NOMO-1 (cell line): ENCODE data around the gene CCNI.
A peak's percentile ranks its signal among the peaks of the same experiment; 100 is the strongest.
"Not testable (repeated sequence)": the region's sequence is repeated elsewhere in the genome, so short reads cannot be mapped to it uniquely, and the experiment has no call there.

Source experiments
- DNase-seq, 2 experiments: peaks; one replicate each; lab custom pipeline; 2025; ENCODE audit not compliant: unreplicated experiment in 2 of 2; lab: John Stamatoyannopoulos, UW

CCNI gene

DNA sequence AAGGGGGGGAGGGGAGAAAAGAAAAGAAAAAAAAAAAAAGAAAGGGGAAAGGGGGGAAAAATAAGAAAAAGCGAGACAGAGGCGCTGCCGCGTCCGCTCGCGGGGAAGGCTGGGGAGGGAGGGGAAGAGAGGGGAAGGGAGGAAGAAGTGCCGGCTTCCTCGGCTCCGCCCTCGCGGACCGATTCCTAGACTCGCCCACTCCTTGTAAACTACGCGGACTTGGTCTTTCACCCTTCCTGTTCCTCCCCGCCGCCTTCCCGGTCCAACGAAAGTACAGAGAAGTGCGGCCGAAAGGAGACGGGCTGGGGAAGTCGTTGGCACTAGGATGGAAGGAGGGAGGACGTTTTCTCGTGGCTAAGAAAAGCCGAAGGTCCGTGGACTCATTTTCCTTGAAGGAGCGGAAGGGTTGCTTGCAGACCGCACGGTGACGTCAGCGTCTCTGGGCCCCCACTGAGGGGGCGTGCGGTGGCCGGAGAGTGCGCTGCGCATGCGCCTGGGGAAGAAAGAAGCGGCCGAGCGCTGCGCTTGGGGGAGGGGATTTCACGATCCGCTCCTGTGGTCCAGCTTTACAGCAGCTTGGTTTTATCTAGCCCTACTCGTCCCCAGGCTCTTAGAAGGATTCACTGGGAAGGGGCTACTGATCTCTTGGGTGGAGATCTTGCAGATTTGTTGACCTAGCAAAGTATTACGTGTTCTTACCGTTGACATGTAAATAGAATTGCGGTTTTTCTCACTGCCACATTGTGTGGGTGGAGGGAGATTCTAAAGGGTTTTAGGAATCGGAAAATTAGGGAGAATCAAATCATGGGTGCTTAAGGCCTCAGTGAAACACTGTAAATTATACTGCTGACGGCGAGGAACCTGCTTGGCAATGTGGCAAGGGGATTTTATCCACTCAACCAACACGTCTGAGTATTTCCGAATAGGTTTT, at the start of gene CCNI:
CCNI (minus strand) TSS at position 121 of the 931 bp plus-strand sequence. CDS start 9,627 bp downstream, outside the sequence.
- DNase-seq = peak; percentile 91 to 93

DNA sequence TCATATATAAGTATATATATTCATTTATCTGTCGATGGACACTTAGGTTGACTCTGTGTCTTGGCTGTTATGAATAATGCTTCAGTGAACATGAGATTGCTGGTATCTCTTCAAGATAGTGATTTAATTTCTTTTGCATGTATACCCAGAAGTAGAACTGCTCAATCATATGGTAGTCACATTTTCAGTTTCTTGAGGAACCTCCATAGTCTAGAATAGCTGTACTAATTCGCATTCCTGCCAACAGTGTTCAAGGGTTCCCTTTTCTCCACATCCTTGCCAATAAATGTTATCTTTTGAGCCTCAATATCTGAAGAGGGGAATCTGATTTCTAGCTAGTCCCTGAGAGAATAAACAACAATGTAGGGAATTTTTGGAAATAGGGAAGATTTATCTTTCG, 48.8 kb upstream of the CCNI start:
- peak in 1 of 2 experiments; percentile 7 for DNase-seq

- peak; percentile 46 to 63 for DNase-seq
Measured at GRCh38 chr4:77123411-77123810, 47.6 kb upstream of the CCNI start.

DNA sequence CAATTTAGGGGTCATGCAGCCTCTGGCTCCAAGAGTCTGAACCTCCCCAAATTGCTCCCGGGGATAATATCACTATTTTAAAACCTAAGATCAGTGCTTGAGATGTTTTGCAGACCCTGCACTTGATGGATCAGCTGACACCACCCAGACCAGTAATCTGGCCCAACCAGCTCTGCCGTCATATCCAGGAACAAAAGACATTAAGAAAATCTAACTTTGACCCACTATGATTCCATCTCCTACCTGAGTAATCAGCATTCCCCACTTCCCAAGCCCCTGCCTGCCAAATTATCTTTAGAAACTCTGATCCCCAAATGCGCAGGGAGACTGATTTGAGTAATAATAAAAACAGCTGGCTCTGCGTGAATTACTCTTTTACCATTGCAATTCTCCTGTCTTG, 46.9 kb upstream of the CCNI start:
- DNase-seq = no peak

- no peak for DNase-seq
Measured at GRCh38 chr4:77121736-77122240, 46.0 kb upstream of the CCNI start.

- no peak for DNase-seq
Measured at GRCh38 chr4:77120886-77121508, 45.2 kb upstream of the CCNI start.

GRCh38 chr4:77117721-77118120, 41.9 kb upstream of the CCNI start:
- DNase-seq = no peak

- DNase-seq = no peak
Measured at GRCh38 chr4:77113069-77113468, 37.3 kb upstream of the CCNI start.

- DNase-seq = no peak
Measured at GRCh38 chr4:77110730-77111129, 34.9 kb upstream of the CCNI start.

DNA sequence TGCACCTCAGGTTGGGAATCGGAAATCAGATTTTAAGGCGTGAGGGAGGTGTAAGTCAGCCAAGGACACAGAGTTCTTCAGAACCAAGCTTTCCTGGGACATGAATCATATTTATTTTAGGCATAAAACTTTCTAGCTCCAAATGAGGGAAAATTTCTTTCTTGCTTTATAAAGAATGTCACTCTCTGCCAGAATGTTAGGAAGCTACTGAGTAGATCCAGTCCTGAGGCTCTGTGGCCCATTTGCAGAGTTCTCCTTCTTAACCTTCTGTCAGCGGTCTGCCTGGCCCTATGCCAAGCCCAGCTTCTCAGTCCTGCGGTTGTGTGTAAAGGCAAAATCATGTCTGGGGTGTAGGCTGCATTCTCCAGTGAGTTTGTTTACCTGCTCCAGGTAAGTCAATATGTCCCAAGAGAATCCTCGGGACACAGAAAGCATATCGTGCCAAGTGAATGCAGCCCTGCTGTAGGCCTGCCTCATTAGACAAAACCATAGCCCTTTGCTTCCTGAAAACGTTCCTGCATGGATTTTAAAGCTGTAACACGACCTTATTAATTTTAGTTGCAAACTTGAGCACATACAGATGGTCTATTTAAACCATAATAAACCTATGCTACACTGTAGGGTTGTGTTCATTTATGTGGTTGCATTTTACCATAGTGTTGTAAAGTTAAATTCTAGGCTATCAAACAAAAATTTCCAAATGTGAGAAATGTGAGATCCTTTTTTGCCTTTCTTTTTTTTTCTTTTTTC, 29.2 kb upstream of the CCNI start:
- no peak for DNase-seq

GRCh38 chr4:77104388-77104787, 28.6 kb upstream of the CCNI start:
- no peak for DNase-seq

DNA sequence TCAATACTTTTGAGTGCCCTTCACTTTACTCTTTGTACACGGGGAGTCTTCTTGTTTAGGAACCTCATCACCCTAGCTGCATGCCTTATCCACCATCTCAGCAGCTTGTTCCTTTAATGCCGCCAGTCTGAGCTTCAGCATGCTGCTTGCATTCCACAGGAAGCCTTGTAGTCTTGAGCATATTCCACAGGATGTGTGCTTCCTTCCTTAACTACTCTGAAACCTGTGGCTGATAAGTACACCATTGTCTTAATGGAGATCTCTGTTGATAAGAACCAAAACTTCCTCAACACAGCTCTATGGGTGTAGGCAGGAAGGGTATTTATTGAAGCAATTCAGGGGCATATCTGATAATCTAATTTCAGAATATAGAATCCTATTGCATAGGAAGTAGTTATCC, 24.4 kb upstream of the CCNI start:
- no peak for DNase-seq

DNA sequence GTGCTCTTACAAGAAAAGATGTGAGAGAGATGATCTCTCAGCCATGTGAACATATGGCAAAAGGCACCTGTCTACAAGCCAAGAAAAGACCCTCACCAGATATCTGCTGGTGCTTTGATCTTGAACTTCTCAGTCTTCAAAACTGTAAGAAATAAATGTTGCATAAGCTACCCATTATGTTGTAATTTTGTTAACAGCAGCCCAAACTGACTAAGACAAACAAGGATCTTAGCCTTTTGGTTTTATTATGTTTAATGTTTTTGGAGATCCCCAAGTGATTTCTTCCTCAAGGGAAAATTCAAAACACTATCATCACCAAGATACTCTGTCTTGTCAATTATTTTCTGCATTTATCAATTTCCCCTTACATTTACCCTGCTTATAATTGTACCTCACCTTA, 21.8 kb upstream of the CCNI start:
- DNase-seq = peak in 1 of 2 experiments; percentile 31

DNA sequence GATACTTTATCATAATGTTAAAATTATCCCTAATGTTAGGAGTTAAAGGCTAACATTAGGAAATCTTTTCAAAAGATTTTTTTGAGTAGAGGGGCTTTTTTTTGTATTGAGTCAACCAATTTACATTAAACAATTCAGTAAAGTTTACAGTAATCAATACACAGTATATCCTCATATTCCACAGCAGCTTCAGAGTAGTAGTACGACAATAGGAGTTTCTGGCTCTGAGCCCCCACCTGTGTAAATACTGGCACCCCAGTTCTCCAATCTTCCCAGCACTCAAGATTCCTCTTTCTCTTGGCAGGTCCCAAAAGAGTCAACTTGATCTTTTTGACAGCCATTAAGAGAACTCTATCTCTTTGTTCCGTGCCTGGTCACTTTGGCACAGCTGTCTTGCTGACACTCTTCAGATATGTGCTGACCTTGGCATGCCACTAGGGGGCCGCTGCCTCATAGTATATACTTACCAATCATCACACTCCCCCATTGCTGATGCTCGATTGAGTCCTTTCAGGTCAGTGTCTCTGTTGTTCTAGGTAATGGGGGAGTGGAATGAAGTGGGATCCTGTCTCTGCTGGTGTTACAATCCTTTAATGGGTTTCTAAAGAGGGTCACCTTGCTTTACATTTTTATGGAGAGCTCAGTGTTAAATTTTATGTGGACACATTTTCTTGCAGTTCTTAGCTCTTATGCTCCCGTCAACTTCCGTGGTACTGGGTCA, 19.5 kb upstream of the CCNI start:
- peak; percentile 29 to 79 for DNase-seq

- DNase-seq = no peak
Measured at GRCh38 chr4:77094496-77094895, 18.7 kb upstream of the CCNI start.

DNA sequence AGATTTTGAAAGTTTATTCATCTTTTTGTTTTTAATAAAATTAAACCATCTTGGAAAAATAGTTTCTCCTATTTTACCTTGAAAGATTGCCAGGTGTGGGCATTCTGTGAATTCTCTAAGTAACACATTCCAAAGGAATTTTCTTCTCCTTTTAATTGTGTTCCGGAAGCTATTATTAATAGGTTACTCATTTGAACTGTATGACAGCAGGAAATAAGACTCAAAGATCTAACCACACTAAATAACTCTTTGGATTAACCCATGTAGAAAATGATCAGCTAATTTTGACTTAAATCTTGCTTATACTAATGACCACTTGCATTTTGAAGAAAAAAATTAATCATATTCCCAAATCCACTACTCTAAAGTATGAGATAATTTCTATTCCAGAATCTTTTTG, 17.6 kb upstream of the CCNI start:
- DNase-seq = peak in 1 of 2 experiments; percentile 15

GRCh38 chr4:77092975-77093374, 17.2 kb upstream of the CCNI start:
- peak; percentile 62 to 85 for DNase-seq

DNA sequence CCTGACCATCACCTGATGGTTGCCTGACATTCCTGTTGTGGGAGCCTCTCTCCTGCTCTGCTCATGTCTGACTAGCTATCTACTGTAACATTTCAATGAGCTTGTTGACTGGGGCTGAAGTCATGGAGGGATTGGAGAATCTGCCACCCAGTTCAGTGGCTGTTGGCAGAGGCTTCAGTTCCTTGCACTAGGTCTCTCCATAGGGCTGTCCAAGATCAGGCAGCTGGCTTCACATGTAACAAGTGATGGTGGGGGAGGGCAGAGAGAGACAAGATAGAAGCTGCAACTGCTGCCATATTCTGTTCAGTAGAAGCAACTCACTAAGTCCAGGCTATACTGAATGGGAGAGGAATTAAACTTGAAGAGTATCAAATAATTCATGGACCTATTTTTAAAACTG, 14.1 kb upstream of the CCNI start:
- no peak for DNase-seq

DNA sequence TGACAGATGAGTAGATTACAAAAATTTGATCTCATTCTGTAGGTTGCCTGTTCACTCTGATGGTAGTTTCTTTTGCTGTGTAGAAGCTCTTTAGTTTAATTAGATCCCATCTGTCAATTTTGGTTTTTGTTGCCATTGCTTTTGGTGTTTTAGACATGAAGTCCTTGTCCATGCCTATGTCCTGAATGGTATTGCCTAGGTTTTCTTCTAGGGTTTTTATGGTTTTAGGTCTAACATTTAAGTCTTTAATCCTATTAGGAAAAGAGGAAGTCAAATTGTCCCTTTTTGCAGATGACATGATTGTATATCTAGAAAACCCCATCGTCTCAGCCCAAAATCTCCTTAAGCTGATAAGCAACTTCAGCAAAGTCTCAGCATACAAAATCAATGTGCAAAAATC, 11.2 kb upstream of the CCNI start:
- not testable (repeated sequence) for DNase-seq

DNA sequence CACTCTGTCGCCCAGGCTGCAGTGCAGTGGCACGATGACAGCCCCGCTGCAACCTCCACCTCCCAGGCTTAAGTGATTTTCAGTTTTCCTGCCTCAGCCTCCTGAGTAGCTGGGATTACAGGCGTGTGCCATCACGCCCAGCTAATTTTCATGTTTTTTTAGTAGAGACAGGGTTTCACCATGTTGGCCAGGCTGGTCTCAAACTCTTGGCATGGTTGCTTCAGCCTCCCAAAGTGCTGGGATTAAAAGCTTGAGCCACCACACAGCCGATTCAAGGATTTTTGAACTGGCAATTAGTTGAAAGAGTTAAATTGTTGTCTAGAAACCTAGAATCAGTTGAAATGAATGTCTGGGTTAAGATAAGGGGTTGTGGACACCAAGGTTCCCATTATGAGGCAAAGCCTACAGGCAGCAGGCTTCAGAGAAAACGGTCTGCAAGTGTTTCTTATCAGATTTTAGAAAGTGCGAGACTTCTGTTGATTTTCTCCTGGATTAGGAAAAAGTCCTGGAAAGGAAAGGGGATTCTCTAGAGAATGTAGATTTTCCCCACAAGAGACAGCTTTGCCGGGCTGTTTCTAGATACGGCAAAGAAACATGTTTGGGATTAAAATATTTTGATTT, 8.3 kb upstream of the CCNI start:
- DNase-seq = no peak
